PC-9 (cell line): ENCODE results near the gene ARHGAP10.

Experiments used
- CTCF ChIP-seq: fragments of 200-600 bp; sonication (generic); conservative IDR thresholded peaks from 2 replicates; pipeline ENCODE4 v1.6.1; 2017; ENCODE audit warnings: mixed run types, antibody characterized with exemption, mild to moderate bottlenecking, moderate library complexity
- EZH2 ChIP-seq: fragments of 200-600 bp; sonication (generic); IDR thresholded peaks from 2 replicates; pipeline ENCODE4 v1.8.0; 2017; ENCODE audit warnings: antibody characterized with exemption, low read depth

- no peak for TF ChIP-seq EZH2
- TF ChIP-seq CTCF, result no peak
These were observed 50.3 kb downstream of the ARHGAP10 start for GRCh38 chr4:147782087-147782781.
